ENCODE results near the gene NCAPD2. TPM values are rescaled to one million over a fixed set of nuclear protein-coding genes. Genes with fewer than 3 reads are reported as not detected.
"Not testable (repeated sequence)": the region's sequence is repeated elsewhere in the genome, so short reads cannot be mapped to it uniquely, and the experiment has no call there.

The NCAPD2 gene
- total RNA-seq, 1 experiment from 2014 or later = 117 TPM

- no peak for DNase-seq (ENCODE audit: low read depth)
Observed at GRCh38 chr12:6550294-6551062, 56.6 kb downstream of the NCAPD2 start.

- no peak for DNase-seq (ENCODE audit: low read depth)
Observed at GRCh38 chr12:6551063-6551461, 57.2 kb downstream of the NCAPD2 start.

GRCh38 chr12:6551496-6552139 lies 57.7 kb downstream of the NCAPD2 start:
- peak; percentile 26 for DNase-seq (ENCODE audit: low read depth)

GRCh38 chr12:6552140-6552551 lies 58.2 kb downstream of the NCAPD2 start:
- peak; percentile 22 for DNase-seq (ENCODE audit: low read depth)

- DNase-seq (ENCODE audit: low read depth) = peak; percentile 91
Observed at GRCh38 chr12:6553051-6553868, 59.4 kb downstream of the NCAPD2 start.

GRCh38 chr12:6554168-6555017 lies 60.5 kb downstream of the NCAPD2 start:
- peak; percentile 88 for DNase-seq (ENCODE audit: low read depth)

GRCh38 chr12:6555018-6555691 lies 61.3 kb downstream of the NCAPD2 start:
- DNase-seq (ENCODE audit: low read depth) = peak; percentile 27

- not testable (repeated sequence) for DNase-seq (ENCODE audit: low read depth)
Observed at GRCh38 chr12:6556496-6556817, 62.6 kb downstream of the NCAPD2 start.

GRCh38 chr12:6556857-6557256 lies 63.0 kb downstream of the NCAPD2 start:
- DNase-seq (ENCODE audit: low read depth) = no peak

GRCh38 chr12:6558014-6558760 lies 64.3 kb downstream of the NCAPD2 start:
- peak; percentile 81 for DNase-seq (ENCODE audit: low read depth)

GRCh38 chr12:6559500-6559899 lies 65.6 kb downstream of the NCAPD2 start:
- no peak for DNase-seq (ENCODE audit: low read depth)

GRCh38 chr12:6560501-6561205 lies 66.8 kb downstream of the NCAPD2 start:
- DNase-seq (ENCODE audit: low read depth) = no peak

GRCh38 chr12:6562881-6563280 lies 69.0 kb downstream of the NCAPD2 start:
- DNase-seq (ENCODE audit: low read depth) = no peak

- DNase-seq (ENCODE audit: low read depth) = peak; percentile 44
Observed at GRCh38 chr12:6563448-6564050, 69.6 kb downstream of the NCAPD2 start.

- no peak for DNase-seq (ENCODE audit: low read depth)
Observed at GRCh38 chr12:6567112-6567670, 73.3 kb downstream of the NCAPD2 start.

- no peak for DNase-seq (ENCODE audit: low read depth)
Observed at GRCh38 chr12:6569312-6569711, 75.4 kb downstream of the NCAPD2 start.

GRCh38 chr12:6569786-6570185 lies 75.9 kb downstream of the NCAPD2 start:
- DNase-seq (ENCODE audit: low read depth) = no peak

- DNase-seq (ENCODE audit: low read depth) = peak; percentile 49
Observed at GRCh38 chr12:6570264-6570887, 76.5 kb downstream of the NCAPD2 start.

Data from M059J (cell line).